ENCODE results near the gene CLMP.
"Not testable (repeated sequence)": the region's sequence is repeated elsewhere in the genome, so short reads cannot be mapped to it uniquely, and the experiment has no call there.

CLMP gene

DNA sequence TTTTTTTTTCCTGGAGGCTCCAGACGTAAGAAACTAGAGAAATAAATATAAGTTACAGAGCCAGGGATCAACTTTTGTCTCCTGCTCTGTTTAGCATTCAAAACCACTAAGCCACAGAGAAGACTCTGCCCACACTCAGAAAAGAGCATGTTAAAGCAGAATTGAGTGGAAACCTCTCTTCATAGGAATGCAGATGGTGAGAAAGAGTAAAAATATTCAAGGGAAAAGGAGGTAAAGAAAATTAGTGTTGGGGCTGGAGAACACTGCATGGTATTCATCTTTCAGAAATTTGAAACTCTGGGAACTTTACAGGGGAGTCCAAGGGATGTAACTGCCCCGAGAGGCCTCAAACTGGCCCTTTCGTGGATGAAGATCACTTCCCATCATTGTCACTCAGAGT, 65.1 kb downstream of the CLMP start:
- DNase-seq, result no peak

DNA sequence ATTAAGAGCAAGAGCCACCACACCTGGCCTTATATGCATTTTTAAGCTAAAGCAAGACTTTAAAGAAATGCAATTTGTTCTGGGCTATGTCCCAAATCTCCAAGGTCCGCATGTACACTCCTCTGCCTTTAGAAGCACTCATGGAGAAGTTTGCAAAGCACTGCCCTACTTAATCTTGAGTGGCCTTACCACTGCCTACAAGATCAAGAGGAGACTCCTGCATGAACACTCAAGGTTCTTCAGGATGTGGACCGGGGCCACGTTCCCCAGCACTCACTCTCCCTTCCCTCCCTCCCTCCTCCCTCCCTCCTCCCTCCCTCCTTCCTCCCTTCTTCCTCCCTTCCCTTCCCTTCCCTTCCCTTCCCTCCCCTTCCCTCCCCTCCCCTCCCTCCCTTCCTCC, 69.9 kb downstream of the CLMP start:
- DNase-seq, result no peak

DNA sequence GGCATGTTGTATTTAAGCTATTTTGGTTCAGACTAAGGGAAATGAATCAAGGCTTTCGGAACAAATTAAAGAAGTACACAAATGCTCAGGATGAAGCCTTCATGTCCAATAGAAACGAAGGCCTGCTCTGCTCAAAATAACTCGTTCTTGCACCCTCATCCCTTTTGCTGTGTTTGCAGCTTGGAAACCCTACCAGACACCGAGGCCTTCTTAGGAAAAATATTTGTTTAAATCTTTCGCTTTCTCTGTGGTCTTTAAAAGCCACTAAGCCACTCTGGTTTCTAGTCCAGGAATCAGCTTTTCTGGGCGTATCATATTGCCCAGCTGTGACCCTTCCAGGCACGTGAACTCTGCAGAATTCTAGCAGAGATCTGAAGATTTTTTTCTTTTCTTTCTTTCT, 72.2 kb downstream of the CLMP start:
- DNase-seq, result no peak

DNA sequence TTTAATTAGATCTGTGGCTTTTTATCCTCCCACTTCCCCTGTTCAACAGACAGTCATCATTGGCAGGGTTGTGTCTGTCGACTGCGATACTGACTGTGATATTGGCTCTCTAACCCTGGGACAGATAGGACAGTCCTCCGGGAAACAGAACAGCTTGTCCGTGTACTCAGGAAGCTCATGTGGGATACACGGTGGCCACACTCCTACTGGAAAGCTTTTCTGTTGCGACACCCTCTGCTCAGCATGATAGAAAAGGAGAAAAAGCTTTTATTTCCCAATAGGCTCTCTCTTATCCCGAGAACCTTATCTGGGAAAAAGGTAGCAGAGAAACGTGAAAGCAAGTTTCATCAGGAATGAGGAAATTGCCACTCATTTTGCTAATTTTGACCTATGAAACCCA, 72.7 kb downstream of the CLMP start:
- no peak for DNase-seq

DNA sequence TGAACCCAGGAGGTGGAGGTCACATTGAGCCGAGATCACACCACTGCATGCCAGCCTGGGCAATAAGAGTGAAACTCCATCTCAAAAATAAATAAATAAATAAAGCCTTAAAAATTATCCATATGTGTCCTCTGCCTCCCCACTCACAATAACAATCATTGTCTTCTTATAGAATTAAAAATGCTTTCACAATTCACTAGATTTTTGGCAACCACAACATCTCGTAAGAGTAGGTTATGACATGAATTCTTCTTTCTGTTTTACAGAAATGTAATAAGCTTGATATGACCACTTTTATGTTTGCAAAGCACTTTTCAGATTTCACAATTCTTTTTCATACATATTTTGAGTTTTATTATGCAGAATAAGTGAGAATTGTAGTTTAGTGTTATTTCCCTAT, 78.6 kb downstream of the CLMP start:
- DNase-seq, result no peak

DNA sequence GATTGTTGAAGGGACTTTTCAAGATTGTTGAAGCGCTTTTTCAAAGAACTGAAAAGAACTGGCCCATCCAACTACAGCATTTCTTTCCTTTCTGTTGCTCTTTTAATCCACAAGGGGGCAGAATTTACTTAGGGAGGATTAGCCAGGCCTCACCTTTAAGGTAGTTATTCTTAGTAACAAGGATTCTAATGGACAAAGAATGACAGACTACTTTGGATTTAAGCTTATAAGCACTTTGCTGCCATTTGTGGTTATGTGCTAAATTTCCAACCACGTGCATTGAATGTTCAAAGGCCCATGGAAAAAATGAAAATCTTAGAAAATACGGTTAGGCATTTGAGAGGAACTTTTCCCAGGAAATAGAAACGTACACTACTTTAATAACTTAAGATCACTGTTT, 83.6 kb downstream of the CLMP start:
- peak; percentile 77 for DNase-seq

DNA sequence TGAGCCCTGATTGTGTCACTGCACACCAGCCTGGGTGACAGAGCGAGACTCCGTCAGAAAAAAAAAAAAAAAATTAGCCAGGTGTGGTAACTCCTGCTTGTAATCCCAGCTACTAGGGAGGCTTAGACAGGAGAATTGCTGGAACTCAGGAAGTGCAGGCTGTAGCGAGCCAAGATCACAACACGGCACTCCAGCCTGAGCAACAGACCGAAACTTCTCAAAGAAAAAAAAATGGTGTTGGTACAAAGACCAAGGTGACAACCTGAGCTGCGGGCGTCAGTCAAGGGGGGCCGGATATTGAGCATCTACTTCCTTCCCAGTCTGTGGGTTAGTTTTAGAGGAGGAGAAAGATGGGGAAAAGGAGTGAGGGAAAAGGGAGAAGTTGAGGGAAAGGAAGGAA, 84.7 kb downstream of the CLMP start:
- DNase-seq, result no peak

DNA sequence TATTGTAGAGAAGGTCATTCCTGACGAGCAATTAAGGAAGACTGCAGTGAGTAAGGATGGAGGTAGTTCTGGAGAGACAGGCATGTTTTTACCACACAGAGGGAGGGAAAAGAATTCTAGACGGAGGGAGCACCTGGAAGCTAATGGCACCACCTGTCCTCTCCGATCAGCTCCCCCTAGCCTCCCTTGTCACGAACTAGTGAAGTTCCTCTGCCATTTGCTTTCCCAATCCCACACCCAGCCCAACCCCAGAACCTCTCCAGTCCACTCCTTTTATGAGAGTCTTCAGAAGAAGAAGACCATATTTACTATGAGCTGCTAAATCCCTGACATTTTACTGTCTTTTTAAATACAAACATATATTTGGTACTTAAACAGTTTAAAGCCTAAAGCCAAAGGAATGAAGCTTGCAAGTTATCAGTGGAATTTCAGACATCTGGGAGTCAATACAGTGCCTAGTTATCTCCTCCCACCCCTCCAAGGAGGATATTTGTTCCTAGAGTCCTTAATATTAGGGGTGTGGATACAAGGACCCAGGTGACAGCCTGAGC, 87.0 kb downstream of the CLMP start:
- no peak for DNase-seq

DNA sequence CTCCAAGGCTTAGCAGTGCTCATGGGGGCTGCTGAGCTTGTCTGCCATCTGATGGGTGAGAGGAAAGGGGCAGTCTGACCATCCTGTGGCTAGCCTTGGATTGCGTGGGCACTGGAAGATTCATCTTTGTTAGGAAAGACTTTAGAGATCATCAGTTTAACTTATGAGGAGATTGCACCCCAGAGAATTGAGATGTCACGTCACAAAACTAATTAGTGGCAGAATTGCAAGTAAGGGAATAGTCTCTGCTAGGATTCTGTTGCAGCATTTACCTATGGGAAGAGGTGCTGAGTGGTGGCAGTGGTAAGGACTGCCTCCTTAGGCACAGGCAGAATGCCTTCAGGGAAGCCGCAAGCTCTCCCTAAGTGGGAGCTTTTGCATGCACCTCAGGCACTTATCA, 90.4 kb downstream of the CLMP start:
- DNase-seq, result no peak

DNA sequence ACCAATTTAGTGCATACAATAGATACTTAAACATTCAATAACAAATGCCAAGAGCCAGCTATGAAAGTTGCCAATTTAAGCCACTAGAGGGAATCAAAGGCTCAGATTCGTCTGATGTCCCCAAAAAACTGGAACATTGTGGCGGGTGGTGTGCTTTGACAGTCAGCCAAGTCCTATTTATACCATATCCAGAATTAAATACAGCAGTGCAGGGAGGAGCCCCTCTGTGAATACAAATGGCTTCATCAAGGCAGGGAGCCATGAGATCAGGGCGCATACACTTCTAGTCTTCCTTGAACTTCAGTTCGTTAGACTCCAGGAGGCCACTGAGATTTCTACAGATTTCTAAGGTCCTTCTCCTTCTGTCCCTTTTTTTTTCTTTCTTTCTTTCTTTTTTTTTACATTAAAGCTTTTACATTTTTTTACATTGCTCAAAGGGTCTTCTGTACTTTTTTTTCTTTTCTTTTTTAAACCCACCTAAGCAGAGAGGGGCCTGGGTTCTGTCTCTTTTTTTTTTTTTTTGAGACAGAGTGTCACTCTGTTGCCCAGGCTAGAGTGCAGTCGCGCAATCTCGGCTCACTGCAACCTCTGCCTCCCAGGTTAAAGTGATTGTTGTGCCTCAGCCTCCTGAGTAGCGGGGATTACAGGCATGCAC, 91.6 kb downstream of the CLMP start:
- peak; percentile 73 for DNase-seq

DNA sequence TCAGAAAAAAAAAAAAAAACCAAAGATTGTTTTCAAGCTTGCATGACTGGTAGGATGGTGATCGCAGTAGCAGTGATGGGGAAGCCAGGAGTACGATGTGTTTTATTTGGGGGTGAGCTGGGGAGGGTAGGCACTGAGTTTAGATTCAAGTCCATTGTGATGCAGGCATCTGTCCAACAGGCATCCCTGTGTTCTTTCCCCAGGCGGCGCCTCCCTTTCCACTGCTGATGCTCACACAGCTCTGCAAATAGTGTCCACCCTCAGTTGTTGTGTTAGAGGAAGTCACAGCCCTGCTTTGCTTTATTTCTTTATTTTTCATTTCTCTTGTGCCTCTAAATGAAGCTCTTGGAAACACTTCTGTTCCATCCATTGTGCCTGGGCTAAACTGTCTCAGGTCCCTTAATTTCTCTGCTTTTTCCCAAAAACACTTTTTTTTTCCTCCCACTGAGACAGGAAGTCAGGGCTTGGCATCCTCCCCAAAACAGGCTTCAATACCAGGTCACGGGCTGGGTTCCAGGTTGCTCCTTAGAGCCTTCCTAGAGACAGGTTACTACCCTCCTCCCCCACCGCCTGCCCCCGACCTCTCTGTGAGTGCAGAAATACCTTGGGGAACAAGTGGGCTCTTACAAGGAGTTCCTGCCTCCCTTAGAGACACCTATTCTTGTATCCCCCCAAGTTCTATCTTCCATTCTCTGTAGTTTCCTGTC, 94.5 kb downstream of the CLMP start:
- DNase-seq, result no peak

DNA sequence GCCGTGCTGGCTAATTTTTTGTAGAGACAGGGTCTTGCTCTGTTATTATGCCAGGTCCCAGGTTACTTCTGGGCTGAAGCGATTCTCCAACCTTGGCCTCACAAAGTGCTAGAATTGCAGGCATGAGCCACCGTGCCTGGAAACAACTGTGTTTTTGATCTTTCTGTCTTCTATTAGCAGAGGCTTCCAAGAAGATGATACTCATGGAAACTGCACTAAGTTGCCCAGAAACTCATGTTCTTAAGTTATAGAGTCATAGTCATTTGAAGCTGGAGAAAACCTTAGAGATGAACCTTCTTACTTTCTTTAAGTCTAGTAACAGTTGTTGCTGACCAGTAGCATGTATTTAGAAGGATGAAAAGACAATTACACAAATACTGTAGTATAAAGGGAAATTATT, 96.1 kb downstream of the CLMP start:
- no peak for DNase-seq

DNA sequence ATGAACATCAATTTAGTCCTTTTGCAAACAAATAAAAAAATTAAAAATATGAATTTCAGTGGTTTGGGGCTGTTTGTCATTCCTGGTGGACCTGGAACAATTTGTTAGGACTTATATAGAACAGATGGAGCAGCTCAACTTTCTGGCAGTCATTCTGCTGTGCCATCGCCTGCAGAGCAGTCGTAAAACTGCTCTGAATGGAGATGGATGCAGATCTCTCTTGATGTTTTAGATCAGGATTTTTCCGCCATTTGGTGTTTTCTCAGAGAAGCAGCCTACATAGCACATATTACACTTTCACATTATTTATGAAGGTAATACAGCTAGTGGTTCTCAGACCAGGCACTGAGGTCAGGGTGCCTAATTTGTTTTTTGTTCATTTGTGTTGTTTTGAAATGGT, 101.3 kb downstream of the CLMP start:
- DNase-seq, result no peak

DNA sequence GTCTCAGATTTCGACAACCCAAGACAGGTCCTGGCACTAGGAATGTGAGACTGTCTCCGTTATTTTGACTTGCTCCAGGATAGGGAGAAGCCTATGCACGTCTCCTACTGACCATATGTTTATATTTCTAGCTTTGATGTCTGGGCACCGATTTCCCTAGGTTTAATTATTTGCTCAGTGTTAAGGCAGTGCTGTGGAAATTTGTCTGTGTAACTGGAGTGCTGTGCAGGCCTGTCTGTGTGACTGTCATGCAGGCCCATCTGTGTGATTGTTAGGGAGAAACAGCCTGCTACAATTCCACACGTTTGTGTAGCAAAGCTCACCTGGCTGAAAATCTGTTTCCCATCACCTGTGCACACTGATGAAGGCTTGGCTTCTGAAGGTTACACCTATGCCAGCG, 103.5 kb downstream of the CLMP start:
- no peak for DNase-seq

DNA sequence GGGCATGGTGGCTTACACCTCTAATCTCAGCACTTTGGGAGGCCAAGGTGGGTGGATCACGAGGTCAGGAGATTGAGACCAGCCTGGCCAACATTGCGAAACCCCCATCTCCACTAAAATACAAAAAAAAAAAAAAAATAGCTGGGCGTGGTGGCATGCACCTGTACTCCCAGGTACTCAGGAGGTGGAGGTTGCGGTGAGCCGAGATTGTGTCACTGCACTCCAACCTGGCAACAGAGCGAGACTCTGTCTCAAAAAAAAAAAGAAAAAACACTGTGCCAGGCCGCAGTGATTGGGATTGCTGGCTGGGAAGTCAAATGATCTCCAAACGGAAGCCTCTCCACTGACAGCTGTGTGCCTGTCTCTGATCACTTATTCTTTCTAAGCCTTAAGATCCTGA, 104.9 kb downstream of the CLMP start:
- not testable (repeated sequence) for DNase-seq

DNA sequence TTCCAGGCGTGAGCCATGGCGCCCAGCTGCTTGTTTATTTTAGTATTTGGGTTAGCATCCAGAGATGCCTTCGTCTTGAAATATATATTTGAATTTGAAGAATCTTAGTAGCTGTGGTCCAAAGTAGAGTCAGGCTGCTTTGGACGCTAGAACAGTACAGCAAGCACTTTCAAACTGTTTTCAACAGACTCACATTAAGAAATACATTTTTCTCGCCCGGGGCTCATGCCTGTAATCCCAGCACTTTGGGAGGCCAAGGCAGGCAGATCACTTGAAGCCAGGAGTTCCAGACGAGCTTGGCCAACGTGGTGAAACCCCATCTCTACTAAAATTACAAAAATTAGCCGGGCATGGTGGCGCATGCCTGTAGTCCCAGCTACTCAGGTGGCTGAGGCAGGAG, 106.2 kb downstream of the CLMP start:
- DNase-seq, result not testable (repeated sequence)

DNA sequence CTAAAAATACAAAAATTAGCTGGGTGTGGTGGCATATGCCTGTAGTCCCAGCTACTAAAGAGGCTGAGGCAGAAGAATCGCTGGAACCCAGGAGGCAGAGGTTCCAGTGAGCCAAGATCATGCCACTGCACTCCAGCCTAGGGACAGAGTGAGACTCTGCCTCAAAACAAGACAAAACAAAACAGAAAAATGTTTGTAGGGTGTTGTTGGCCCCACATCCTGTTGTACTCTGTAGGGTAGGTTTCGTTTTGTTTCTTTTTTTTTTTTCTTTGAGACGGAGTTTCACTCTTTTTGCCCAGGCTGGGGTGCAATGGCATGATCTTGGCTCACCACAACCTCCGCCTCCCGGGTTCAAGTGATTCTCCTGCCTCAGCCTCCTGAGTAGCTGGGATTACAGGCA, 107.4 kb downstream of the CLMP start:
- not testable (repeated sequence) for DNase-seq

DNA sequence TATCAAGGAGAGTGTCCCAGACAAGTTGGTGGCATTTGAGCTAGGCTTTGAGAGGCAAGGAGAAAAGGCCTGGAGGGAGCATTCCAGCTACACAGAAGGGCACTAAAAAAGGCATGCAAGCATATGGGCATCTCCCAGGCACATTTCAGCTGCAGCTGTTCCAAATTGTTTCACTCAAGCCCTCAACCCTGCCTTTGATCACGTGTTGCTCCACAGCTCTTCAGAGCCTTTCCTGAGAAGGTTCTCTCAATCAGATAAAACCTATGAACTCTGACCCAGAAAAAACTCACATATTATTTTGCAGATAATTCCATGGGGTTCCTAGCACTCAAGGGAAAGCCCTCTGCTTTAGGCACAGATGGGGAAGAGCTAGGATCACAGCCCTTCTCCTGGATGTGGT, 108.7 kb downstream of the CLMP start:
- no peak for DNase-seq

DNA sequence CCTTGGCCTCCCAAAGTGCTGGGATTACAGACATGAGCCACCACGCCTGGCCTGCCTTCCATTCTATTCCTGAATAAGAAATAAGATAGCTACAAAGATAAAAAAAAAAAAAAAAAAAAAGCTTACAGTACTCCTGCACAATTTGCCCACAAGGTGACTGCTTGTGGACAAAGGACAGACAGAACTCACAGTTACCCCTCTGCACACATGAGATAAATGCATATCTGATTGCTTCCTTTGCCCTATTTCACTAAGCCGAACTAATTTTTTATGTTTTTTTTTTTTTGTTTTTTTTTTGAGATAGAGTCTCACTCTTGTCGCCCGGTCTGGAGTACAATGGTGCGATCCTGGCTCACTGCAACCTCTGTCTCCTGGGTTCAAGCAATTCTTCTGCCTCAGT, 109.6 kb downstream of the CLMP start:
- peak; percentile 16 for DNase-seq

DNA sequence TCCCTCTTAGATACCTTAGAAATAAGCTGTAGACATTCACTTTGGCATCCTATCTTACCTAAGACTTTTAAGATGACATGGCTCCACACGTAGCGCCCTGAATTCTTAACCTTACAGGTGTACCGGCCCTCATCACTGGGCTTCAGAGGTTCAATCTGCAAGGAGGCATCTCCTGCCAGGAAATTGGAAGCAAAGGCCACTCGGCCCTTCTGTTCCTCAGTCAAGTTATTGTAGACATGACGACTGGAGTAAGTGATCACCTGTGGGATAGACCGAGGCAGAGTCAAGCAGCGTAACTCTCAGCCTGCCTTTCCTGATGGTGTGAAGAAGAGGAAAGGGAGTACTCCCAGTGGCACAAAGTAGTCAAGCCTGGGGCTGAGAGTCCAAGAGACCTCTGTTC, 110.6 kb downstream of the CLMP start:
- no peak for DNase-seq

DNA sequence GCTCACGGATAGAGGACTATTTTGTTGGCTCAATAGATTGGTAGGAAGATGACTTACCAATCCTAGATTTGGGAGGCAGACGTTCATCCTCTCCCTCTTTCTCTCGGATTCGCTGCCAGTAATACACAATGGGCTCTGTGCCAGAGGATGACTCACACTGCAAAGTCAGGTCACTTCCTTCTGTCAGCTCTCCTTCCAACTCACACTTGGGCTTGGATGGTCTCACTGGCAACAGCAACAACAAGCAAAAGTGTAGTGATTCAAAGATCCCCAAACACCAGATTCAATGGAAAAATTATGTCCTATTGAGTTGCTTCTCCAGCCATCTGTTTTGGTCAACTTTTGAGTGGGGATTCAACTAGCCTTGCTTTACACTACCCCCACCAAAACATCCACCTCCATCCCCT, 111.4 kb downstream of the CLMP start:
- peak; percentile 52 for DNase-seq

DNA sequence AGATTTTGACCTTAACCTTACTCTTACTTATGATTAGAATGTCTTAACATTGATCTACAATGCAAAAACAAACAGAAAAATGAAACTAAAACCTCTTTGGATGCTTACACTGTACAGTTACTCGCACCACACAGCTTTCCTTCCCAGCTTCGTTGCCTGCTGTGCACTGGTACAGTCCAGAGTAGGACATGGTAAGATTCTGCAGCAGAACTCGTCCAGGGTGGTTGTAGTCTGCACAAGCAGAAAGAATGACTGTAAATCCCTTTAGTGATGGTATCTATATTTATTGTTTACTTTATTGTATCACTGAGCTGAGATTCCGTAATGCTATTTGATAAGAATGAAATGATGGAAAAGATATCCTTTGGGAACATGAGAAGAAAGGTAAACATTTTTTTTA, 112.1 kb downstream of the CLMP start:
- DNase-seq, result no peak

DNA sequence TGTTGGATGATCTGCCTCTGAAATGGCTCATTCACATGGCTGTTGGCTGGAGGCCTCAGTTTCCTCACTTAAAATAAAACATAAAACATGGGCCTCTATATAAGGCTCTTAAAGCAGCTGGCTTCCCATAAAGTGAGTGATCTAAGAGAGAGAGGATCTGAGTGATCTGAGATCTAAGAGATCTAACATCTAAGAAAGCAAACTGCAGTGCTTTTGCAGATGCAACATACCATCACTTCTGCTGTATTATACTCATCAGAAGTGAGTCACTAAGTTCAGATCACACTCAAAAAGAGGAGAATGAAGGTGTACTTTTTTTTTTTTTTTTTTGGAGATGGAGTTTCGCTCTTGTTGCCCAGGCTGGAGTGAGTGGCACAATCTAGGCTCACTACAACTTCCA, 115.0 kb downstream of the CLMP start:
- no peak for DNase-seq

DNA sequence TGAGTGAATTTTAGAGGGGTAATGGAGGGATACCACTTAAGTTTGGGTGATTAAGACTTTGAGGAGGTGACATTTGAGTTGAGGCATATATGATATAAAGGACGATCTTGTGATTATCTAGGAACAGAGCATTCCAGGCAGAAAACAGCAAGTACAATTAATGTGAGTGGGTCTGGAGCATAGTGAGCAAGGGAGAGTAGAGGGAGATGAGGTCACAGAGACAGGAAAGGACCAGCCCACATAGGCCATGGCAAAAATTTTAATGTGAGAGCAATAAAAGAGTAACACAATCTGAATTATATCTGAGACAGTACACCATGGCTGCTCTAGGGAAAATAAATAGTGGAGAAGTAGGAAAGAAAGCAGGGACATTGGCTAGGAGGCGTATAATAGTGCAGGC, 118.6 kb downstream of the CLMP start:
- DNase-seq, result no peak
